ENCODE measurements around the gene RPS16. TPM values are rescaled to one million over a fixed set of nuclear protein-coding genes. Genes with fewer than 3 reads are reported as not detected.

The RPS16 gene
- total and polyA plus RNA-seq, 2 donors (not counting 1 experiment from before 2014, with no cell fraction given), result 3,910 to 6,448 TPM

DNA sequence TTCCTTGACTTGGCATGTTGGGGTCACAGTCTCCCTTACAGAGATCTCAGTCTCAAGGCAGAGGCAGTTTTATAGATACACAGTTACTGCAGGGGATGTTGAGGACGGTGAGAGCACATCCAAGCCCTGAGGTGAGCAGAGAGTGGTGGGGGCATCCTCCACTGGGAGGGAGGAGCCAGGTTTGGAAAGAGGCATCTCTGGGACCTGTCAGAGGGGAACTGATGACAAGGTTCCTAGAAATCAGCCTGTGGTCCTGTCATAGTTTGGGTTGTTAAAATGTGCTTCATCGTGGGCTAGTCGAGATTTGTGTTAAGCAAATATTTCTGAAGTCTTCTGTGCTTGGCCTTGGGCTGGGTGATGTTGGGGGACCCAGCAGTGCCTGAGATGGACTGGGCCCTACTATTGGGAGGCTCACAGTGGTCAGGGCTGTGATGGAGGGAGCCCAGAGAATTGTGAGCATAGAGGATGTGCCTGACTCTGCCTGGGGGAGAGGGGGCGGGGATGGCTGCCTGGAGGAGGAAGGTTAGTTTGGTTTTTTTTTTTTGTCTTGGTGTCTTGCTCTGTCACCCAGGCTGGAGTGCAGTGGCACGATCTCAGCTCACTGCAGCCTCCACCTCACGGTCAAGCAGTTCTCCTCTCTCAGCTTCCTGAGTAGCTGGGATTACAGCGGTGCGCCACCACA is 13.5 kb upstream of the RPS16 start:
- Histone ChIP-seq H3K79me2 (ENCODE audit: control insufficient read depth, insufficient read depth, low read length) (peaks cover 94% of the 10 kb centered on the region), H3K4me1 (ENCODE audit: control insufficient read depth in 2 of 2, insufficient read depth in 2 of 2, low read length in 2 of 2) (peaks cover 42 to 53% of the 10 kb centered on the region in 2 donors), H3K27ac (ENCODE audit: low read length in 2 of 2) (peak overlapping the region in 1 of 2 donors; percentile 58), H3K4me2 (replicated peaks; ENCODE audit: low read depth, low read length, poor library complexity, severe bottlenecking) (peak overlapping the region; percentile 43), H2AFZ (ENCODE audit: insufficient read depth, low read depth, low read length, poor library complexity, severe bottlenecking) (no peak overlapping the region), H4K20me1 (ENCODE audit: control insufficient read depth, insufficient read depth, low read length, poor library complexity, severe bottlenecking) (peaks cover 74% of the 10 kb centered on the region), H3K4me3 (ENCODE audit: control extremely low read depth in 1 of 5, extremely low read depth in 1 of 5, insufficient read depth in 1 of 5, low read depth in 2 of 5, low read length in 4 of 5) (no peak overlapping the region), H3K9ac (ENCODE audit: low read length) (no peak overlapping the region), H3K9me3 (ENCODE audit: control extremely low read depth in 1 of 3, control insufficient read depth in 2 of 3, insufficient read depth in 1 of 3, low read length in 2 of 3) (no peaks in the 10 kb centered on the region), H3K36me3 (replicated peaks in 1 of 2; ENCODE audit: control extremely low read depth in 1 of 2, control insufficient read depth in 1 of 2, extremely low read depth in 1 of 2, insufficient read depth in 2 of 2, low read length in 1 of 2) (peaks cover 0 to 31% of the 10 kb centered on the region in 2 experiments), H3K27me3 (replicated peaks in 1 of 4; ENCODE audit: control extremely low read depth in 1 of 4, control insufficient read depth in 3 of 4, insufficient read depth in 4 of 4, low read length in 3 of 4) (no peaks in the 10 kb centered on the region)
- H3K4me1 Mint-ChIP-seq, result peaks cover 73% of the 10 kb centered on the region
- CTCF ChIA-PET, result interaction anchor here (1.5 kb wide), 1 partner anchor 25 kb away, joined by 5 read pairs; no protein-coding TSS in a partner anchor
- H3K27ac Mint-ChIP-seq, result peak overlapping the region; percentile 91
- no peaks in the 10 kb centered on the region for H3K9me3 Mint-ChIP-seq (ENCODE audit: insufficient read depth)
- DNase-seq, result no peak
- peak overlapping the region; percentile 71 for H3K4me3 Mint-ChIP-seq
- no peaks in the 10 kb centered on the region for H3K27me3 Mint-ChIP-seq
- WGBS (ENCODE audit: insufficient coverage), result 66% methylated on average over 6 of the region's 8 CpGs
- no peak for ATAC-seq (ENCODE audit: low read depth)
- intact Hi-C loops (cut with micrococcal nuclease), result loop anchor here (10.0 kb wide), 1 partner anchor 386 kb away; the partner anchor contains the start of gene DYRK1B
- TF ChIP-seq EZH2 (IDR thresholded peaks at IDR 0.05; ENCODE audit: borderline replicate concordance, insufficient read depth, low read depth, low read length, poor library complexity, severe bottlenecking), result no peak
- TF ChIP-seq, protein P1, sequence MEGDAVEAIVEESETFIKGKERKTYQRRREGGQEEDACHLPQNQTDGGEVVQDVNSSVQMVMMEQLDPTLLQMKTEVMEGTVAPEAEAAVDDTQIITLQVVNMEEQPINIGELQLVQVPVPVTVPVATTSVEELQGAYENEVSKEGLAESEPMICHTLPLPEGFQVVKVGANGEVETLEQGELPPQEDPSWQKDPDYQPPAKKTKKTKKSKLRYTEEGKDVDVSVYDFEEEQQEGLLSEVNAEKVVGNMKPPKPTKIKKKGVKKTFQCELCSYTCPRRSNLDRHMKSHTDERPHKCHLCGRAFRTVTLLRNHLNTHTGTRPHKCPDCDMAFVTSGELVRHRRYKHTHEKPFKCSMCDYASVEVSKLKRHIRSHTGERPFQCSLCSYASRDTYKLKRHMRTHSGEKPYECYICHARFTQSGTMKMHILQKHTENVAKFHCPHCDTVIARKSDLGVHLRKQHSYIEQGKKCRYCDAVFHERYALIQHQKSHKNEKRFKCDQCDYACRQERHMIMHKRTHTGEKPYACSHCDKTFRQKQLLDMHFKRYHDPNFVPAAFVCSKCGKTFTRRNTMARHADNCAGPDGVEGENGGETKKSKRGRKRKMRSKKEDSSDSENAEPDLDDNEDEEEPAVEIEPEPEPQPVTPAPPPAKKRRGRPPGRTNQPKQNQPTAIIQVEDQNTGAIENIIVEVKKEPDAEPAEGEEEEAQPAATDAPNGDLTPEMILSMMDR (IDR thresholded peaks at IDR 0.05), result no peak
- POLR2A ChIA-PET, result no interaction called here

DNA sequence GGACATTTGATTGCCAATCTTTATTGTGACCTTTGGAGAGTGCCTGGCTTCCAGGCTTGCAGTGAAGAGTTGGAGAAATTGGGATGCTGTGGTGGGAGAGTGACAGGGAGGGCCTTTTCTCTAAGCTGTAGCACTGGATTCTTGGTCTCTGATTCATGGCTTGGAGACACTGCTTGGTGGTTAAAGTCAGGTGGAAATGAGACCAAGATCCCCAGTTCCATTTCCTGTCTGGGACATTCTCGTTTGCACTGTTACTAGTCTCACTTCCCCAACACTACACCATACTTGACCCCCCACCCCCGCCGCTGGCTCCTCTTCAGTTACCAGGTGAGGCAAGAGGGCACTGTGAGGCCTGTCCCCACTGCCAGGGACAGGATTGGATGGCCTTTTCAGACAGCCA is 12.5 kb upstream of the RPS16 start:
- TF ChIP-seq EZH2 (IDR thresholded peaks at IDR 0.05; ENCODE audit: borderline replicate concordance, insufficient read depth, low read depth, low read length, poor library complexity, severe bottlenecking), result no peak
- TF ChIP-seq, protein P1 (IDR thresholded peaks at IDR 0.05), result no peak
- peaks cover 73% of the 10 kb centered on the region for H3K4me1 Mint-ChIP-seq
- no peaks in the 10 kb centered on the region for H3K9me3 Mint-ChIP-seq (ENCODE audit: insufficient read depth)
- Histone ChIP-seq H4K20me1 (ENCODE audit: control insufficient read depth, insufficient read depth, low read length, poor library complexity, severe bottlenecking) (peaks cover 65% of the 10 kb centered on the region), H3K4me1 (ENCODE audit: control insufficient read depth in 2 of 2, insufficient read depth in 2 of 2, low read length in 2 of 2) (peaks cover 42 to 56% of the 10 kb centered on the region in 2 donors), H3K27me3 (replicated peaks in 1 of 4; ENCODE audit: control extremely low read depth in 1 of 4, control insufficient read depth in 3 of 4, insufficient read depth in 4 of 4, low read length in 3 of 4) (no peaks in the 10 kb centered on the region), H3K79me2 (ENCODE audit: control insufficient read depth, insufficient read depth, low read length) (peaks cover 87% of the 10 kb centered on the region), H3K27ac (ENCODE audit: low read length in 2 of 2) (peak overlapping the region; percentile 16 to 58), H3K36me3 (replicated peaks in 1 of 2; ENCODE audit: control extremely low read depth in 1 of 2, control insufficient read depth in 1 of 2, extremely low read depth in 1 of 2, insufficient read depth in 2 of 2, low read length in 1 of 2) (peaks cover 0 to 24% of the 10 kb centered on the region in 2 experiments), H3K4me3 (ENCODE audit: control extremely low read depth in 1 of 5, extremely low read depth in 1 of 5, insufficient read depth in 1 of 5, low read depth in 2 of 5, low read length in 4 of 5) (no peak overlapping the region), H2AFZ (ENCODE audit: insufficient read depth, low read depth, low read length, poor library complexity, severe bottlenecking) (no peak overlapping the region), H3K9me3 (ENCODE audit: control extremely low read depth in 1 of 3, control insufficient read depth in 2 of 3, insufficient read depth in 1 of 3, low read length in 2 of 3) (no peaks in the 10 kb centered on the region), H3K4me2 (replicated peaks; ENCODE audit: low read depth, low read length, poor library complexity, severe bottlenecking) (peak overlapping the region; percentile 43), H3K9ac (ENCODE audit: low read length) (peak overlapping the region; percentile 26)
- CTCF ChIA-PET, result interaction anchor here (1.0 to 1.3 kb wide), 2 partner anchors 12 to 26 kb away, joined by 3 read pairs; partner anchors contain the start of gene RPS16
- H3K27me3 Mint-ChIP-seq, result no peaks in the 10 kb centered on the region
- intact Hi-C loops (cut with micrococcal nuclease), result loop anchor here (10.0 kb wide), 1 partner anchor 387 kb away; the partner anchor contains the start of gene DYRK1B
- DNase-seq (peak; percentile 66), ATAC-seq (ENCODE audit: low read depth) (no peak)
- 0% methylated on average over 2 of the region's 3 CpGs for WGBS (ENCODE audit: insufficient coverage)
- POLR2A ChIA-PET, result interaction anchor here (0.6 kb wide), 1 partner anchor 330 kb away, joined by 4 read pairs; no protein-coding TSS in a partner anchor
- H3K4me3 Mint-ChIP-seq, result peak overlapping the region; percentile 80
- H3K27ac Mint-ChIP-seq, result peak overlapping the region; percentile 91
